ENCODE data around the gene CREB5. TPM values are rescaled to one million over a fixed set of nuclear protein-coding genes. Genes with fewer than 3 reads are reported as not detected.

The CREB5 gene
- polyA plus RNA-seq, 1 donor from 2014 or later, result 3.7 TPM

GRCh38 chr7:28410628-28411531 is 1.4 kb upstream of the CREB5 start:
- Histone ChIP-seq H3K4me2 (ENCODE audit: low read length) (peak overlapping the region; percentile 100), H2AFZ (ENCODE audit: low read depth, low read length) (no peak overlapping the region), H3K27me3 (ENCODE audit: insufficient read depth, low read depth, low read length) (peaks cover 36% of the 10 kb centered on the region), H3K36me3 (ENCODE audit: insufficient read depth, low read length) (no peaks in the 10 kb centered on the region), H3K9me3 (ENCODE audit: low read length) (no peaks in the 10 kb centered on the region), H3K79me2 (replicated peaks; ENCODE audit: insufficient read depth, low read length) (peaks cover 28% of the 10 kb centered on the region), H3K9me2 (ENCODE audit: insufficient read depth, low read length) (no peaks in the 10 kb centered on the region), H3K4me3 (ENCODE audit: low read length) (peak overlapping the region; percentile 90), H4K20me1 (ENCODE audit: insufficient read depth) (no peaks in the 10 kb centered on the region), H3K27ac (ENCODE audit: low read length) (no peak overlapping the region), H3F3A (ENCODE audit: insufficient read depth, low read length, poor library complexity, severe bottlenecking) (peaks cover 5% of the 10 kb centered on the region), H3K9ac (ENCODE audit: low read length) (peak overlapping the region; percentile 65)
- TF ChIP-seq RAD21 (conservative IDR thresholded peaks at IDR 0.05), result no peak
- peak; percentile 18 for TF ChIP-seq EP300 (conservative IDR thresholded peaks at IDR 0.05; ENCODE audit: poor library complexity, severe bottlenecking)
- TF ChIP-seq SMC3 (conservative IDR thresholded peaks at IDR 0.05; ENCODE audit: poor library complexity), result no peak
- no peak for TF ChIP-seq EZH2 (IDR thresholded peaks at IDR 0.05; ENCODE audit: borderline replicate concordance, insufficient read depth, low read length, poor library complexity, severe bottlenecking)
- TF ChIP-seq MXI1 (conservative IDR thresholded peaks at IDR 0.05; ENCODE audit: poor library complexity, severe bottlenecking), result peak; percentile 1
- TF ChIP-seq POLR2AphosphoS5 (IDR thresholded peaks at IDR 0.05), result peak; percentile 8
- no peak for TF ChIP-seq TAF1 (IDR thresholded peaks at IDR 0.05; ENCODE audit: low read depth)

GRCh38 chr7:28413011-28413410 is 693 bp downstream of the CREB5 start:
- no peak for TF ChIP-seq POLR2AphosphoS5 (IDR thresholded peaks at IDR 0.05)
- TF ChIP-seq EP300 (conservative IDR thresholded peaks at IDR 0.05; ENCODE audit: poor library complexity, severe bottlenecking), result no peak
- no peak for TF ChIP-seq REST (IDR thresholded peaks at IDR 0.05; ENCODE audit: borderline replicate concordance)
- TF ChIP-seq TAF1 (IDR thresholded peaks at IDR 0.05; ENCODE audit: low read depth), result no peak
- TF ChIP-seq MXI1 (conservative IDR thresholded peaks at IDR 0.05; ENCODE audit: poor library complexity, severe bottlenecking), result no peak
- TF ChIP-seq CTCF (IDR thresholded peaks at IDR 0.05; ENCODE audit: poor library complexity, severe bottlenecking), result no peak
- no peak for TF ChIP-seq SMC3 (conservative IDR thresholded peaks at IDR 0.05; ENCODE audit: poor library complexity)
- TF ChIP-seq RAD21 (conservative IDR thresholded peaks at IDR 0.05), result no peak
- no peak for TF ChIP-seq EZH2 (IDR thresholded peaks at IDR 0.05; ENCODE audit: borderline replicate concordance, insufficient read depth, low read length, poor library complexity, severe bottlenecking)
- peaks cover 50% of the 10 kb centered on the region for H3K79me2 ChIP-seq (replicated peaks; ENCODE audit: insufficient read depth, low read length)
- peaks cover 33% of the 10 kb centered on the region for H3K27me3 ChIP-seq (ENCODE audit: insufficient read depth, low read depth, low read length)
- no peak overlapping the region for H2AFZ ChIP-seq (ENCODE audit: low read depth, low read length)
- H3K27ac ChIP-seq (ENCODE audit: low read length), result no peak overlapping the region
- H3K36me3 ChIP-seq (ENCODE audit: insufficient read depth, low read length), result no peaks in the 10 kb centered on the region
- no peak overlapping the region for H3K4me3 ChIP-seq (ENCODE audit: low read length)
- no peaks in the 10 kb centered on the region for H3K9me3 ChIP-seq (ENCODE audit: low read length)
- no peak overlapping the region for H3K4me2 ChIP-seq (ENCODE audit: low read length)
- H4K20me1 ChIP-seq (ENCODE audit: insufficient read depth), result no peaks in the 10 kb centered on the region
- peaks cover 5% of the 10 kb centered on the region for H3F3A ChIP-seq (ENCODE audit: insufficient read depth, low read length, poor library complexity, severe bottlenecking)
- no peaks in the 10 kb centered on the region for H3K9me2 ChIP-seq (ENCODE audit: insufficient read depth, low read length)
- no peak overlapping the region for H3K9ac ChIP-seq (ENCODE audit: low read length)
